Measurements from ENCODE around the gene PRKG1.

PRKG1 gene

GRCh38 chr10:52249850-52250395 is 1175.6 kb downstream of the PRKG1 start:
- no peak for DNase-seq

- no peak for DNase-seq
These were observed 1176.2 kb downstream of the PRKG1 start for GRCh38 chr10:52250510-52250909.

GRCh38 chr10:52252307-52252706 is 1178.0 kb downstream of the PRKG1 start:
- no peak for DNase-seq

- no peak for DNase-seq
These were observed 1182.8 kb downstream of the PRKG1 start for GRCh38 chr10:52256832-52257691.

GRCh38 chr10:52257692-52258075 is 1183.4 kb downstream of the PRKG1 start:
- DNase-seq: no peak

- DNase-seq: no peak
These were observed 1184.6 kb downstream of the PRKG1 start for GRCh38 chr10:52258799-52259425.

GRCh38 chr10:52259426-52259812 is 1185.1 kb downstream of the PRKG1 start:
- no peak for DNase-seq

GRCh38 chr10:52261362-52261761 is 1187.1 kb downstream of the PRKG1 start:
- no peak for DNase-seq

GRCh38 chr10:52265131-52265926 is 1191.0 kb downstream of the PRKG1 start:
- no peak for DNase-seq

- DNase-seq: no peak
These were observed 1192.6 kb downstream of the PRKG1 start for GRCh38 chr10:52266858-52267257.

GRCh38 chr10:52268790-52269189 is 1194.5 kb downstream of the PRKG1 start:
- DNase-seq: no peak

GRCh38 chr10:52269233-52269632 is 1194.9 kb downstream of the PRKG1 start:
- DNase-seq: no peak

- no peak for DNase-seq
These were observed 1201.9 kb downstream of the PRKG1 start for GRCh38 chr10:52276163-52276562.

- no peak for DNase-seq
These were observed 1202.7 kb downstream of the PRKG1 start for GRCh38 chr10:52276986-52277385.

- no peak for DNase-seq
These were observed 1205.3 kb downstream of the PRKG1 start for GRCh38 chr10:52279546-52279945.

- DNase-seq: no peak
These were observed 1205.8 kb downstream of the PRKG1 start for GRCh38 chr10:52280051-52280450.

- DNase-seq: no peak
These were observed 1208.9 kb downstream of the PRKG1 start for GRCh38 chr10:52283174-52283573.

GRCh38 chr10:52284416-52285013 is 1210.2 kb downstream of the PRKG1 start:
- no peak for DNase-seq

GRCh38 chr10:52287866-52288265 is 1213.6 kb downstream of the PRKG1 start:
- DNase-seq: no peak

- no peak for DNase-seq
These were observed 1223.5 kb downstream of the PRKG1 start for GRCh38 chr10:52297747-52298146.

- DNase-seq: no peak
These were observed 1226.5 kb downstream of the PRKG1 start for GRCh38 chr10:52300599-52301277.

Measured in activated gamma-delta T cell (primary cell).